GM13977 (cell line): Measurements from ENCODE around the gene FKBP1B.

Experiments used
- DNase-seq: peaks from one replicate; pipeline ENCODE4 v3.0.0; 2012; ENCODE audit warnings: low spot score
- in situ Hi-C: fragments of 300-500 bp; cut with MboI; formaldehyde crosslinking; loops from one replicate; pipeline ENCODE4 v1.12.0; 2022; ENCODE audit warnings: low sequenced_read_pairs, low pct_unique_long_range_greater_than_20kb, mixed read lengths, inconsistent platforms; ENCODE audit not compliant: unreplicated experiment
- TF ChIP-seq, protein P1 (sequence below): IDR thresholded peaks from 2 replicates; pipeline ENCODE4 v1.5.1; 2012; ENCODE audit warnings: mild to moderate bottlenecking, control low read depth; ENCODE audit not compliant: insufficient read depth; ENCODE audit errors: extremely low read depth, missing control alignments

Gene FKBP1B

GRCh38 chr2:24077535-24077877 is 28.0 kb downstream of the FKBP1B start:
- DNase-seq, result no peak
- TF ChIP-seq, protein P1, sequence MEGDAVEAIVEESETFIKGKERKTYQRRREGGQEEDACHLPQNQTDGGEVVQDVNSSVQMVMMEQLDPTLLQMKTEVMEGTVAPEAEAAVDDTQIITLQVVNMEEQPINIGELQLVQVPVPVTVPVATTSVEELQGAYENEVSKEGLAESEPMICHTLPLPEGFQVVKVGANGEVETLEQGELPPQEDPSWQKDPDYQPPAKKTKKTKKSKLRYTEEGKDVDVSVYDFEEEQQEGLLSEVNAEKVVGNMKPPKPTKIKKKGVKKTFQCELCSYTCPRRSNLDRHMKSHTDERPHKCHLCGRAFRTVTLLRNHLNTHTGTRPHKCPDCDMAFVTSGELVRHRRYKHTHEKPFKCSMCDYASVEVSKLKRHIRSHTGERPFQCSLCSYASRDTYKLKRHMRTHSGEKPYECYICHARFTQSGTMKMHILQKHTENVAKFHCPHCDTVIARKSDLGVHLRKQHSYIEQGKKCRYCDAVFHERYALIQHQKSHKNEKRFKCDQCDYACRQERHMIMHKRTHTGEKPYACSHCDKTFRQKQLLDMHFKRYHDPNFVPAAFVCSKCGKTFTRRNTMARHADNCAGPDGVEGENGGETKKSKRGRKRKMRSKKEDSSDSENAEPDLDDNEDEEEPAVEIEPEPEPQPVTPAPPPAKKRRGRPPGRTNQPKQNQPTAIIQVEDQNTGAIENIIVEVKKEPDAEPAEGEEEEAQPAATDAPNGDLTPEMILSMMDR, result no peak
- in situ Hi-C loops, result loop anchor here (10.0 kb wide), 1 partner anchor 253 kb away; no protein-coding TSS in a partner anchor

- in situ Hi-C loops, result loop anchor here (10.0 kb wide), 1 partner anchor 253 kb away; no protein-coding TSS in a partner anchor
- no peak for DNase-seq
- TF ChIP-seq, protein P1, result no peak
Observed at GRCh38 chr2:24077879-24078278, 28.3 kb downstream of the FKBP1B start.

DNA sequence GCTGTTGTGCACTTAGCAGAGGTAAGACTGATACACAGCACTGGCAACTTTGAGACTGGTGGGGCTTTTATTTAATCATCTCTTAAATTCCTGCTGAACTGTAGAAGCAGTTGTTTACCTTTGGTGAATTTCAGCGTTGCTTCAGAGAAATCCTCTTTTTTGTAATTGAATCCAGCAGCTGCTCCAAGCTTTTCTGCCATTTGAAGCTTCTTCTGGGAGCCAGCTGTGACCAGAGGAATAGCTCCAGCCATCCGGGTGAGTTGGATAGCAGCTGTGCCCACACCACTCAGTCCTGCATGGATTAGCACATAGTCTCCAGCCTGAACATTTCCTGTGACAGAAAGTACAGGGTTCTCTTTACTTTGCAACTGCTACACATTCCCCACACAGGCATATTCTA is 31.2 kb downstream of the FKBP1B start:
- TF ChIP-seq, protein P1, result no peak
- DNase-seq, result no peak
- in situ Hi-C loops, result no loop called here

- no peak for DNase-seq
- TF ChIP-seq, protein P1, result no peak
- in situ Hi-C loops, result no loop called here
Observed at GRCh38 chr2:24082787-24083566, 33.4 kb downstream of the FKBP1B start.

DNA sequence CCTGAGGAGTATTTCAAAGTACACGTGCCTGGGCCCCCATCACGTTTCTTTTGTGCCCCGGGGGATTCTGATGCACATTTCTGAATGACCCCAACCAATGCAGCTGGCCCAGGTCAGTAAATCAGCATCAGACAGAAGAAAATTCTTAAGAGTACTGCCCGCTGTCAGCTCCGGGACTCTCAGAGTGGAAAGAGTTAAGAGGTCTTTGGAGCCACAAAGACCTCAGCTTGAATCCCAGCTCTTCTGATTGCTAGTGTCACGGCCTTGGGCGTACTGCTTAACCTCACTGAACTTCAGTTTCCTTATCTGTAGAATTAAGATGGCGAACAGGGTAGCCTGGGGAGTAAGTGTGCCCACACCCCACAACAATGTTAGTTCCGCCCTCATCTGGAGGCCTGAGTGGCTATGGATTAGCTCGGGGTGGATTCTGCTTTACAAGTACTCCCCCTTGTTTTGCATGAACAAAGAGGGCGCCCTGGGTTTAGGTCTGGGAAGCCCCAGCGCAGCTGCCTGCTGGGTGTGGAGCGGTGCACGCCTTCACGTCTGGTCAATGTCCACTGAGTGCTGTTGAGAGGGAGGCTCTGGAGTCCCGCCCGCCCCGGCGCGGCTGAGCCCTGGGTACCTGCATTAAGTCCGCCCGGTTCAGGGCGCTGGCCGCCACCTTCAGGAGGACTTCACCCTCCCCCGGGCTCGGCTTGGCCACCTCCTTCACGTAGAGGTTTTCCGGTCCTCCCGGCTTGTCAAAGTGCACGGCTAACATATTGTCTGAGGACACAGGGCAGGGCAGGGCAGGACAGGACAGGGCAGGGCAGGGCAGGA is 34.2 kb downstream of the FKBP1B start:
- in situ Hi-C loops, result no loop called here
- peak; percentile 89 for DNase-seq
- TF ChIP-seq, protein P1, result no peak

- peak; percentile 88 for DNase-seq
- in situ Hi-C loops, result no loop called here
- TF ChIP-seq, protein P1, result peak; percentile 99
Observed at GRCh38 chr2:24084386-24085199, 35.1 kb downstream of the FKBP1B start, which contains the start of gene TP53I3. Gene TP53I3 (minus strand): TSS chr2:24084834. CDS start chr2:24084326, 508 bp downstream.
